ENCODE data around the gene SLC23A2.

Gene SLC23A2

DNA sequence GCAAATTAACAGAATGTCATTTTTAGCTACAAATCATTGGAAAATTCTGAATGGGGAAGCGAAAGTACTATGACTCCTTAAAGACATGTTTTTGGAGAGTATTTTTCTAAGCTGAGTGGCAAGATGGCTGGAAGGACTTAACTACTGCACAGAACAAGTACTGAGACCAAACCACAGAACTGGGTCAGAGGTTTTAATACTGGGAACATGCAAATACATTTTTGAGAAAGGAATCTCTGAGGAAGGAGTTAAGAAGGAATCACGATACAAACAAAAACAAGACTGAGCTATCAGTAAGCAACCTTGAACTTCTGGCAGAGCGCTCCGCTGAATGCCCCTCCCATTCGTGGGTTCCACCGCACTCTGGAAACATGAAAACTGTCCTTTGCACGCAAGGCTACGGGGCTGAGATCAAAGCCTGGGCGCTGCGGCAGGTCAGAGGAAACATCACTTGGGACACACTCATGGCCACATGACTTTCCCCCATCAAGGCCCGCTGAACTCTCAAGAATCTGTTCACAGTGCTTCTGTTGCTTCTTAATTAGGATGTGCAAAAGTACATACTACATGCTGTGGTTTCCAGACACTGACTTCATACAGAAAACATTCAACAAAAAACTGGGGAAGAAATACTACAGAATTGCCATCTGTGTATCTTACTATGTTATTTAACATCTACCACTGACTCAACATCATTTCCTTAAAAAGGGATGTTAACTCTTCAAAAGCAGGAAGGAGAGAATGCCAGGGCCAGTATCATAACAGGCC is 27.8 kb downstream of the SLC23A2 start:
- TF ChIP-seq, protein P1, sequence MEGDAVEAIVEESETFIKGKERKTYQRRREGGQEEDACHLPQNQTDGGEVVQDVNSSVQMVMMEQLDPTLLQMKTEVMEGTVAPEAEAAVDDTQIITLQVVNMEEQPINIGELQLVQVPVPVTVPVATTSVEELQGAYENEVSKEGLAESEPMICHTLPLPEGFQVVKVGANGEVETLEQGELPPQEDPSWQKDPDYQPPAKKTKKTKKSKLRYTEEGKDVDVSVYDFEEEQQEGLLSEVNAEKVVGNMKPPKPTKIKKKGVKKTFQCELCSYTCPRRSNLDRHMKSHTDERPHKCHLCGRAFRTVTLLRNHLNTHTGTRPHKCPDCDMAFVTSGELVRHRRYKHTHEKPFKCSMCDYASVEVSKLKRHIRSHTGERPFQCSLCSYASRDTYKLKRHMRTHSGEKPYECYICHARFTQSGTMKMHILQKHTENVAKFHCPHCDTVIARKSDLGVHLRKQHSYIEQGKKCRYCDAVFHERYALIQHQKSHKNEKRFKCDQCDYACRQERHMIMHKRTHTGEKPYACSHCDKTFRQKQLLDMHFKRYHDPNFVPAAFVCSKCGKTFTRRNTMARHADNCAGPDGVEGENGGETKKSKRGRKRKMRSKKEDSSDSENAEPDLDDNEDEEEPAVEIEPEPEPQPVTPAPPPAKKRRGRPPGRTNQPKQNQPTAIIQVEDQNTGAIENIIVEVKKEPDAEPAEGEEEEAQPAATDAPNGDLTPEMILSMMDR (IDR thresholded peaks at IDR 0.05; ENCODE audit: insufficient read depth, low read depth, low read length, missing control alignments) = no peak
- DNase-seq (ENCODE audit: low read depth) = peak; percentile 96
- peak overlapping the region; percentile 46 for H3K4me3 ChIP-seq (ENCODE audit: low read depth, low read length)

- TF ChIP-seq, protein P1 (IDR thresholded peaks at IDR 0.05; ENCODE audit: insufficient read depth, low read depth, low read length, missing control alignments) = no peak
- H3K4me3 ChIP-seq (ENCODE audit: low read depth, low read length) = peak overlapping the region; percentile 46
- peak; percentile 54 for DNase-seq (ENCODE audit: low read depth)
Measured at GRCh38 chr20:4972506-4973251, 28.6 kb downstream of the SLC23A2 start.

DNA sequence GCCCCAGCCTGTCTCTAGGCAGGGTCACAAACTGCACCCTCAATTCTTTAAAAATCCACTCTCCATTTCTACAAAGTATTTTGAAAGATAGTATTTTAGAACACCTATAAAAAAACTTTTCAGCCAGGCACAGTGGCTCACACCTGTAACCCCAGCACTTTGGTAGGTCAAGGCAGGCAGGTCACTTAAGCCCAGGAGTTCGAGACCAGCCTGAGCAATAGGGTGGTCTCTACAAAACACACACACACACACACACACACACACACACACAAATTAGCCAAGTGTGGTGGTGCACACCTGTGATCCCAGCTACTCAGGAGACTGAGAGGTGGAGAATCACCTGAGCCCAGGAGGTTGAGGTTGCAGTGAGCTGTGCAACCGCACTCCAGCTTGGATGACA is 30.2 kb downstream of the SLC23A2 start:
- TF ChIP-seq, protein P1 (IDR thresholded peaks at IDR 0.05; ENCODE audit: insufficient read depth, low read depth, low read length, missing control alignments) = no peak
- DNase-seq (ENCODE audit: low read depth) = no peak
- no peak overlapping the region for H3K4me3 ChIP-seq (ENCODE audit: low read depth, low read length)

DNA sequence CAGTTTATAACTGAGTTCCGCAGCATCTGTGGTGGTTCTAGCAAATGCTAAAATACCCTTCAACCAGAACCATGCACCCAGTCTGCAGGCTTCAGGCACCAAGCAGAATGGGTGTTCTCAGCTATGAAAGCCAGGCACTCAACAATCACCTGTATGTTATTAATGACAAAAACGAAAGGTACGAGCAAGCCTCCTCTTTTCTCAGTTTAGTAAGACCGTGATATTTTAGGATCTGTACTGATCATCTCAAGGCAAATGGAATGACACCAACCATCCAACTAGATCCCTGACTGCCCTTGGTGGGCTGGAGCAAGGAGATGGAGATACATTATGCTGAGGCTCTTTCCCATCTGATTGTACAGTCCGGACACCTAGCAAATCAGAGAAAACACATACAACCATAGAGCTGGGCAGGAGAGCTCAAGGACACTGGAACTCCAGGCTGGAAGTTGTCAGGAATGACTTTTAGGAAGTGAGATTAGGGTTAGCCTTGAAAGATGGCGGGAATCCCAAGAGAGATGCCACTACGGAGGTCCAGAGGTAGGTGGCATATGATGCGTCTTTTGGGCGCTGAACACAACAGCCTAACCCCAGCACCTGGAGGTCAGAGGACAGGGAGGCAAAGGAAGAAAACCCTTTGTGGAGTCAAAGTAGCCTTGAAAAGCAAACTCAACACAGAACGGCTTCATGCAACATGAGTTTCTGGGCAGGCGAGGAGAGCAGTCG is 33.4 kb downstream of the SLC23A2 start:
- TF ChIP-seq, protein P1 (IDR thresholded peaks at IDR 0.05; ENCODE audit: insufficient read depth, low read depth, low read length, missing control alignments) = no peak

DNA sequence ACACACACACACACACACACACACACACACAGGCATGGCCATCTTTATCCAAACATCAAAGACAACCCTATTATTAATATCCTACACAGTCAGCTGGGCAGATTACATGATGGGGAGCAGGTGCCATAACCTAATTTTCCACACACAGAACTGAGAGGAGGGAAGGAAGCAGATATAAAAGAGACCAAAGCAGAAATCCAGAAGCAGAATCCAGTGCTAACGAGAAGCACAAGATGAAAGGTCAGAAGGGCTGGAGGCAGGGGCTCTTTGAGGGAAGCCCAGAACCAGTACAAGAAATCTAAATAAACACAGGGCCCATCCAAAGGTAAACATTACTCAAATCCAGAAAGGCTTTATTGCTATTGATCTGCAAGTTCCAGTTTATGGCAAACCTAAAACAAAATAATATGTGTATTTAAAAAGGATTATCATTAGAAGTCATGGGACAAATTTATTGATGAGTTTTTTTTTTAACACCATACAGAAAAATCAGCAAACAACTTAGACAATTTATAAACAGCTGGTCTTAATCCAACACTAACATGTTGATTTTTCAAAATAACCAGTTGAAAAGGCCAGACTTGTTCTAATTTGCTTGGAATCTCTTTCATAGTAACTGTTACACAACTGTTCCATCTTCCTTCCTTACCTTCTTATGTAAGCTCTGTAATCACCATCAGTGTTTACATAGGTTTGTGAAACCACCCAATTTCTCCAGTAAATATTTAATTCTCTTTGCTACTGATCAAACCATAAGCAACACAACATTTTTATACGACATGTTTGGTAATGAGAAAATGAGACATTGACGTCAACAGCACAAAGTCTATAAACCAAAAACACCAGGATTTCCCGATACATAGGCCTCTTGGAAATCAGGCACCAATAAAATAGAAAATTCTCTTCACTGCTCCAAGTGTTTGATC is 34.2 kb downstream of the SLC23A2 start:
- TF ChIP-seq, protein P1 (IDR thresholded peaks at IDR 0.05; ENCODE audit: insufficient read depth, low read depth, low read length, missing control alignments) = no peak

More for the DNA sequence above, 33.4 kb downstream of the SLC23A2 start:
- no peak for DNase-seq (ENCODE audit: low read depth)
- H3K4me3 ChIP-seq (ENCODE audit: low read depth, low read length) = no peak overlapping the region

More for the DNA sequence above, 34.2 kb downstream of the SLC23A2 start:
- DNase-seq (ENCODE audit: low read depth) = no peak
- no peak overlapping the region for H3K4me3 ChIP-seq (ENCODE audit: low read depth, low read length)

Data from GM12865 (cell line).